Measurements from ENCODE around the gene LMOD2.

GRCh38 chr7:123675181-123675473, 19.5 kb downstream of the LMOD2 start:
- TF ChIP-seq CTCF (IDR thresholded peaks at IDR 0.05; ENCODE audit: low read depth, low read length, poor library complexity, severe bottlenecking) (no peak), EZH2phosphoT487 (IDR thresholded peaks at IDR 0.05; ENCODE audit: borderline replicate concordance, low read length) (no peak)

Measured in DOHH2 (cell line).